ENCODE results near the gene SLC25A26. TPM values are rescaled to one million over a fixed set of nuclear protein-coding genes. Genes with fewer than 3 reads are reported as not detected.

SLC25A26 gene
- total RNA-seq, 3 donors from 2014 or later = 25.6 to 31.4 (median 30.9) TPM

GRCh38 chr3:66354001-66354400, 133.2 kb downstream of the SLC25A26 start:
- Histone ChIP-seq H3K27ac (no peak overlapping the region), H3K4me3 (no peak overlapping the region), H3K27me3 (no peaks in the 10 kb centered on the region), H3K36me3 (no peaks in the 10 kb centered on the region), H3K4me1 (no peaks in the 10 kb centered on the region), H3K9me3 (no peaks in the 10 kb centered on the region)
- intact Hi-C loops (cut with DNase I; ENCODE audit: low total_unique reads) = no loop called here
- TF ChIP-seq POLR2A (IDR thresholded peaks at IDR 0.05) = no peak
- no peak for TF ChIP-seq CTCF (IDR thresholded peaks at IDR 0.05)
- no peak for TF ChIP-seq POLR2AphosphoS5 (IDR thresholded peaks at IDR 0.05)
- DNase-seq (ENCODE audit: low spot score in 2 of 2) = no peak

GRCh38 chr3:66355394-66355793, 134.6 kb downstream of the SLC25A26 start:
- TF ChIP-seq POLR2A (IDR thresholded peaks at IDR 0.05) = no peak
- H3K27me3 ChIP-seq = no peaks in the 10 kb centered on the region
- no peak overlapping the region for H3K4me3 ChIP-seq
- DNase-seq (ENCODE audit: low spot score in 2 of 2) = no peak
- no peak overlapping the region for H3K27ac ChIP-seq
- H3K36me3 ChIP-seq = no peaks in the 10 kb centered on the region
- H3K9me3 ChIP-seq = no peaks in the 10 kb centered on the region
- no peaks in the 10 kb centered on the region for H3K4me1 ChIP-seq
- intact Hi-C loops (cut with DNase I; ENCODE audit: low total_unique reads) = no loop called here

GRCh38 chr3:66355997-66356396, 135.2 kb downstream of the SLC25A26 start:
- Histone ChIP-seq H3K27me3 (no peaks in the 10 kb centered on the region), H3K36me3 (no peaks in the 10 kb centered on the region), H3K4me3 (no peak overlapping the region), H3K4me1 (no peaks in the 10 kb centered on the region), H3K9me3 (no peaks in the 10 kb centered on the region), H3K27ac (no peak overlapping the region)
- DNase-seq (ENCODE audit: low spot score in 2 of 2) = no peak
- intact Hi-C loops (cut with DNase I; ENCODE audit: low total_unique reads) = no loop called here
- TF ChIP-seq POLR2AphosphoS5 (IDR thresholded peaks at IDR 0.05) (no peak), POLR2A (IDR thresholded peaks at IDR 0.05) (no peak), CTCF (IDR thresholded peaks at IDR 0.05) (no peak)

- Histone ChIP-seq H3K27me3 (no peaks in the 10 kb centered on the region), H3K4me1 (no peaks in the 10 kb centered on the region), H3K36me3 (no peaks in the 10 kb centered on the region), H3K27ac (no peak overlapping the region), H3K4me3 (no peak overlapping the region), H3K9me3 (no peaks in the 10 kb centered on the region)
- DNase-seq (ENCODE audit: low spot score in 2 of 2) = no peak
- intact Hi-C loops (cut with DNase I; ENCODE audit: low total_unique reads) = no loop called here
- no peak for TF ChIP-seq POLR2AphosphoS5 (IDR thresholded peaks at IDR 0.05)
- TF ChIP-seq POLR2A (IDR thresholded peaks at IDR 0.05) = no peak
- TF ChIP-seq CTCF (IDR thresholded peaks at IDR 0.05) = no peak
These were observed 140.6 kb downstream of the SLC25A26 start for GRCh38 chr3:66361356-66361755.

GRCh38 chr3:66362541-66362941, 141.7 kb downstream of the SLC25A26 start:
- Histone ChIP-seq H3K4me1 (no peaks in the 10 kb centered on the region), H3K9me3 (no peaks in the 10 kb centered on the region), H3K4me3 (no peak overlapping the region), H3K27ac (no peak overlapping the region), H3K36me3 (no peaks in the 10 kb centered on the region), H3K27me3 (no peaks in the 10 kb centered on the region)
- intact Hi-C loops (cut with DNase I; ENCODE audit: low total_unique reads) = no loop called here
- no peak for DNase-seq (ENCODE audit: low spot score in 2 of 2)
- no peak for TF ChIP-seq POLR2AphosphoS5 (IDR thresholded peaks at IDR 0.05)
- TF ChIP-seq POLR2A (IDR thresholded peaks at IDR 0.05) = no peak
- no peak for TF ChIP-seq CTCF (IDR thresholded peaks at IDR 0.05)

GRCh38 chr3:66363148-66363547, 142.3 kb downstream of the SLC25A26 start:
- intact Hi-C loops (cut with DNase I; ENCODE audit: low total_unique reads) = no loop called here
- no peak for TF ChIP-seq POLR2A (IDR thresholded peaks at IDR 0.05)
- TF ChIP-seq POLR2AphosphoS5 (IDR thresholded peaks at IDR 0.05) = no peak
- TF ChIP-seq CTCF (IDR thresholded peaks at IDR 0.05) = no peak
- H3K36me3 ChIP-seq = no peaks in the 10 kb centered on the region

More at GRCh38 chr3:66363148-66363547, 142.3 kb downstream of the SLC25A26 start:
- no peaks in the 10 kb centered on the region for H3K4me1 ChIP-seq
- no peaks in the 10 kb centered on the region for H3K9me3 ChIP-seq
- no peak for DNase-seq (ENCODE audit: low spot score in 2 of 2)
- H3K4me3 ChIP-seq = no peak overlapping the region
- H3K27me3 ChIP-seq = no peaks in the 10 kb centered on the region
- no peak overlapping the region for H3K27ac ChIP-seq
